GM23338 (cell line): ENCODE results near the gene PUM2. TPM values are rescaled to one million over a fixed set of nuclear protein-coding genes. Genes with fewer than 3 reads are reported as not detected.

Experiments
- CREB1 ChIP-seq: fragments of 250-450 bp; sonication (Bioruptor Pico); IDR thresholded peaks from 2 replicates; pipeline ENCODE4 v1.5.0; 2020; ENCODE audit warnings: low read depth, mild to moderate bottlenecking, moderate library complexity
- EZH2 ChIP-seq: fragments of 200-600 bp; sonication (generic); IDR thresholded peaks from one replicate; pipeline ENCODE4 v1.8.0; 2017; ENCODE audit warnings: antibody characterized with exemption, mild to moderate bottlenecking, low read depth; ENCODE audit not compliant: unreplicated experiment
- EZH2phosphoT487 ChIP-seq: fragments of 200-600 bp; sonication (generic); IDR thresholded peaks from one replicate; pipeline ENCODE4 v1.8.1; 2018; ENCODE audit warnings: antibody characterized with exemption; ENCODE audit not compliant: unreplicated experiment
- NANOG ChIP-seq: IDR thresholded peaks from 2 replicates; pipeline ENCODE4 v1.6.1; 2016; ENCODE audit warnings: antibody characterized with exemption, borderline replicate concordance
- POLR2AphosphoS5 ChIP-seq: IDR thresholded peaks from 2 replicates; pipeline ENCODE4 v1.6.1; 2016; ENCODE audit warnings: antibody characterized with exemption, low read depth
- STAT1 ChIP-seq: IDR thresholded peaks from one replicate; pipeline ENCODE4 v1.6.1; 2016; ENCODE audit warnings: antibody characterized with exemption; ENCODE audit not compliant: unreplicated experiment
- ZNF114 ChIP-seq: fragments of 250-450 bp; sonication (Bioruptor Pico); IDR thresholded peaks from 2 replicates; pipeline ENCODE4 v1.5.0; 2020; ENCODE audit warnings: mild to moderate bottlenecking, moderate library complexity
- ZNF331 ChIP-seq: fragments of 250-450 bp; sonication (Bioruptor Pico); IDR thresholded peaks from 2 replicates; pipeline ENCODE4 v1.5.0; 2020; ENCODE audit warnings: low read depth, mild to moderate bottlenecking, moderate library complexity
- polyA plus RNA-seq: library from polyadenylated mRNA; unstranded; fragments of >200 nt; fragmentation: Nextera tagmentation; extraction: Ambion mirVana; gene quantifications from 2 replicates; pipeline ENCODE4 v1.2.1, GENCODE V29; 2016
- total RNA-seq: library from RNA; depleted of rRNA; stranded (reverse); fragments of >200 nt; shearing (Covaris generic); gene quantifications from 2 replicates; pipeline ENCODE4 v1.2.3, GENCODE V29; 2014
- TF ChIP-seq, protein P1 (sequence below): fragments of 250-450 bp; sonication (Bioruptor Pico); IDR thresholded peaks from 2 replicates; pipeline ENCODE4 v1.5.0; 2020; ENCODE audit warnings: mild to moderate bottlenecking, moderate library complexity
- TF ChIP-seq, protein P2 (sequence below), 2 experiments: fragments of 200-600 bp in 1 of 2; sonication (generic) in 1 of 2; conservative IDR thresholded peaks; 2 replicates each; pipeline versions ENCODE4 v1.5.1 to v1.6.1; 2016 to 2017; ENCODE audit warnings: antibody characterized with exemption in 2 of 2, low read depth in 2 of 2, mild to moderate bottlenecking in 2 of 2, moderate library complexity in 1 of 2
- TF ChIP-seq, protein P3 (sequence below): IDR thresholded peaks from 2 replicates; pipeline ENCODE4 v1.6.1; 2016; ENCODE audit warnings: antibody characterized with exemption

Gene PUM2
- total and polyA plus RNA-seq, 2 experiments from 2014 or later: 29.9 to 94.1 TPM

DNA sequence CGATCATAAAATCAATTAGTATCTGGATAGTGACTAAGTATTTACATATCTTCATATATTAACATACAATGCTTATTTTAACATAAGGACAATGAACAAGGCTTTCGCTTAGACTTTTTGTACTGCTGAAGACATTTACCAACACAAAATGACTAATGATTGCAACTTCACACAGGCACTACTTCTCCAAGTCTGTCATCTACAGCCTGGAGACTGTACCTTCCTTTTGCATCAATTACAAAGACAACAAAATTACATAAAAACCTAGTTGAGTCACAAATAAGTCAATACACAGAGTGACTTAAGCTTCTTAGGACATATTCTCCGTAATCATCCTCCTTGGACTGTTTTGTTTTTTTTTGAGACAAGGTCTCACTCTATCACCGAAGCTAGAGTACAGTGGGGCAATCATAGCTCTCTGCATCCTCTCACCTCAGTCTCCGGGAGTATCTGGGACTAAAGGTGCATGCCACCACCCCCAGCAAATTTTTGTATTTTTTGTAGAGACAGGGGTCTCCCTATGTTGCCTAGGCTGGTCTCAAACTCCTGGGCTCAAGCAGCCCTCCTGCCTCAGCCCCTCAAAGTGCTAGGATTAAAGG lies 15.9 kb downstream of the PUM2 start (continued):
- TF ChIP-seq, protein P1, sequence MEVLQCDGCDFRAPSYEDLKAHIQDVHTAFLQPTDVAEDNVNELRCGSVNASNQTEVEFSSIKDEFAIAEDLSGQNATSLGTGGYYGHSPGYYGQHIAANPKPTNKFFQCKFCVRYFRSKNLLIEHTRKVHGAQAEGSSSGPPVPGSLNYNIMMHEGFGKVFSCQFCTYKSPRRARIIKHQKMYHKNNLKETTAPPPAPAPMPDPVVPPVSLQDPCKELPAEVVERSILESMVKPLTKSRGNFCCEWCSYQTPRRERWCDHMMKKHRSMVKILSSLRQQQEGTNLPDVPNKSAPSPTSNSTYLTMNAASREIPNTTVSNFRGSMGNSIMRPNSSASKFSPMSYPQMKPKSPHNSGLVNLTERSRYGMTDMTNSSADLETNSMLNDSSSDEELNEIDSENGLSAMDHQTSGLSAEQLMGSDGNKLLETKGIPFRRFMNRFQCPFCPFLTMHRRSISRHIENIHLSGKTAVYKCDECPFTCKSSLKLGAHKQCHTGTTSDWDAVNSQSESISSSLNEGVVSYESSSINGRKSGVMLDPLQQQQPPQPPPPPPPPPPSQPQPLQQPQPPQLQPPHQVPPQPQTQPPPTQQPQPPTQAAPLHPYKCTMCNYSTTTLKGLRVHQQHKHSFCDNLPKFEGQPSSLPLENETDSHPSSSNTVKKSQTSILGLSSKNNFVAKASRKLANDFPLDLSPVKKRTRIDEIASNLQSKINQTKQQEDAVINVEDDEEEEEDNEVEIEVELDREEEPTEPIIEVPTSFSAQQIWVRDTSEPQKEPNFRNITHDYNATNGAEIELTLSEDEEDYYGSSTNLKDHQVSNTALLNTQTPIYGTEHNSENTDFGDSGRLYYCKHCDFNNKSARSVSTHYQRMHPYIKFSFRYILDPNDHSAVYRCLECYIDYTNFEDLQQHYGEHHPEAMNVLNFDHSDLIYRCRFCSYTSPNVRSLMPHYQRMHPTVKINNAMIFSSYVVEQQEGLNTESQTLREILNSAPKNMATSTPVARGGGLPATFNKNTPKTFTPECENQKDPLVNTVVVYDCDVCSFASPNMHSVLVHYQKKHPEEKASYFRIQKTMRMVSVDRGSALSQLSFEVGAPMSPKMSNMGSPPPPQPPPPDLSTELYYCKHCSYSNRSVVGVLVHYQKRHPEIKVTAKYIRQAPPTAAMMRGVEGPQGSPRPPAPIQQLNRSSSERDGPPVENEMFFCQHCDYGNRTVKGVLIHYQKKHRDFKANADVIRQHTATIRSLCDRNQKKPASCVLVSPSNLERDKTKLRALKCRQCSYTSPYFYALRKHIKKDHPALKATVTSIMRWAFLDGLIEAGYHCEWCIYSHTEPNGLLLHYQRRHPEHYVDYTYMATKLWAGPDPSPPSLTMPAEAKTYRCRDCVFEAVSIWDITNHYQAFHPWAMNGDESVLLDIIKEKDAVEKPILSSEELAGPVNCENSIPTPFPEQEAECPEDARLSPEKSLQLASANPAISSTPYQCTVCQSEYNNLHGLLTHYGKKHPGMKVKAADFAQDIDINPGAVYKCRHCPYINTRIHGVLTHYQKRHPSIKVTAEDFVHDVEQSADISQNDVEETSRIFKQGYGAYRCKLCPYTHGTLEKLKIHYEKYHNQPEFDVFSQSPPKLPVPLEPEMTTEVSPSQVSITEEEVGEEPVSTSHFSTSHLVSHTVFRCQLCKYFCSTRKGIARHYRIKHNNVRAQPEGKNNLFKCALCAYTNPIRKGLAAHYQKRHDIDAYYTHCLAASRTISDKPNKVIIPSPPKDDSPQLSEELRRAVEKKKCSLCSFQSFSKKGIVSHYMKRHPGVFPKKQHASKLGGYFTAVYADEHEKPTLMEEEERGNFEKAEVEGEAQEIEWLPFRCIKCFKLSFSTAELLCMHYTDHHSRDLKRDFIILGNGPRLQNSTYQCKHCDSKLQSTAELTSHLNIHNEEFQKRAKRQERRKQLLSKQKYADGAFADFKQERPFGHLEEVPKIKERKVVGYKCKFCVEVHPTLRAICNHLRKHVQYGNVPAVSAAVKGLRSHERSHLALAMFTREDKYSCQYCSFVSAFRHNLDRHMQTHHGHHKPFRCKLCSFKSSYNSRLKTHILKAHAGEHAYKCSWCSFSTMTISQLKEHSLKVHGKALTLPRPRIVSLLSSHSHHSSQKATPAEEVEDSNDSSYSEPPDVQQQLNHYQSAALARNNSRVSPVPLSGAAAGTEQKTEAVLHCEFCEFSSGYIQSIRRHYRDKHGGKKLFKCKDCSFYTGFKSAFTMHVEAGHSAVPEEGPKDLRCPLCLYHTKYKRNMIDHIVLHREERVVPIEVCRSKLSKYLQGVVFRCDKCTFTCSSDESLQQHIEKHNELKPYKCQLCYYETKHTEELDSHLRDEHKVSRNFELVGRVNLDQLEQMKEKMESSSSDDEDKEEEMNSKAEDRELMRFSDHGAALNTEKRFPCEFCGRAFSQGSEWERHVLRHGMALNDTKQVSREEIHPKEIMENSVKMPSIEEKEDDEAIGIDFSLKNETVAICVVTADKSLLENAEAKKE (CRISPR knock-in tag): no peak
- TF ChIP-seq POLR2AphosphoS5 (no peak), EZH2phosphoT487 (no peak), EZH2 (no peak), ZNF114 (CRISPR knock-in tag) (no peak), CREB1 (CRISPR knock-in tag) (no peak), STAT1 (no peak), ZNF331 (CRISPR knock-in tag) (no peak), NANOG (no peak)
- TF ChIP-seq, protein P2, sequence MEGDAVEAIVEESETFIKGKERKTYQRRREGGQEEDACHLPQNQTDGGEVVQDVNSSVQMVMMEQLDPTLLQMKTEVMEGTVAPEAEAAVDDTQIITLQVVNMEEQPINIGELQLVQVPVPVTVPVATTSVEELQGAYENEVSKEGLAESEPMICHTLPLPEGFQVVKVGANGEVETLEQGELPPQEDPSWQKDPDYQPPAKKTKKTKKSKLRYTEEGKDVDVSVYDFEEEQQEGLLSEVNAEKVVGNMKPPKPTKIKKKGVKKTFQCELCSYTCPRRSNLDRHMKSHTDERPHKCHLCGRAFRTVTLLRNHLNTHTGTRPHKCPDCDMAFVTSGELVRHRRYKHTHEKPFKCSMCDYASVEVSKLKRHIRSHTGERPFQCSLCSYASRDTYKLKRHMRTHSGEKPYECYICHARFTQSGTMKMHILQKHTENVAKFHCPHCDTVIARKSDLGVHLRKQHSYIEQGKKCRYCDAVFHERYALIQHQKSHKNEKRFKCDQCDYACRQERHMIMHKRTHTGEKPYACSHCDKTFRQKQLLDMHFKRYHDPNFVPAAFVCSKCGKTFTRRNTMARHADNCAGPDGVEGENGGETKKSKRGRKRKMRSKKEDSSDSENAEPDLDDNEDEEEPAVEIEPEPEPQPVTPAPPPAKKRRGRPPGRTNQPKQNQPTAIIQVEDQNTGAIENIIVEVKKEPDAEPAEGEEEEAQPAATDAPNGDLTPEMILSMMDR (conservative IDR thresholded peaks at IDR 0.05; ENCODE audit: low read depth in 2 of 2): no peak
- TF ChIP-seq, protein P3, sequence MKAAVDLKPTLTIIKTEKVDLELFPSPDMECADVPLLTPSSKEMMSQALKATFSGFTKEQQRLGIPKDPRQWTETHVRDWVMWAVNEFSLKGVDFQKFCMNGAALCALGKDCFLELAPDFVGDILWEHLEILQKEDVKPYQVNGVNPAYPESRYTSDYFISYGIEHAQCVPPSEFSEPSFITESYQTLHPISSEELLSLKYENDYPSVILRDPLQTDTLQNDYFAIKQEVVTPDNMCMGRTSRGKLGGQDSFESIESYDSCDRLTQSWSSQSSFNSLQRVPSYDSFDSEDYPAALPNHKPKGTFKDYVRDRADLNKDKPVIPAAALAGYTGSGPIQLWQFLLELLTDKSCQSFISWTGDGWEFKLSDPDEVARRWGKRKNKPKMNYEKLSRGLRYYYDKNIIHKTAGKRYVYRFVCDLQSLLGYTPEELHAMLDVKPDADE: no peak
